GM12878 (cell line): Measurements from ENCODE around the gene ZDHHC22. TPM values are rescaled to one million over a fixed set of nuclear protein-coding genes. Genes with fewer than 3 reads are reported as not detected.

Experiments
- ATAC-seq: fragments of 200-7000 bp; cut with Tn5 transposase; 3 replicates; pipeline ENCODE4 v1.9.1; 2020; ENCODE audit warnings: mild to moderate bottlenecking, moderate library complexity
- BruUV-seq: library from RNA; stranded (reverse); fragments of 400-500 nt; replicated peaks from 2 replicates; lab custom pipeline; 2021; lab: Mats Ljungman, UMichigan
- CTCF ChIA-PET: fragments of 300-600 bp; sonication (Branson Sonifier 250); formaldehyde crosslinking; extraction: SDS; loops from one replicate; lab custom pipeline; 2021; ENCODE audit warnings: inconsistent platforms; lab: Yijun Ruan, JAX
- POLR2A ChIA-PET: fragments of 350-600 bp; formaldehyde crosslinking; extraction: SDS; loops from one replicate; lab custom pipeline; 2021; ENCODE audit warnings: inconsistent platforms; lab: Charles Lee
- RAD21 ChIA-PET: fragments of 300-600 bp; sonication (Branson Sonifier 250); formaldehyde crosslinking; loops from one replicate; lab custom pipeline; 2023; ENCODE audit warnings: antibody characterized with exemption; ENCODE audit not compliant: unreplicated experiment; lab: Charles Lee
- SMC1A ChIA-PET: fragments of 300-600 bp; sonication (Branson Sonifier 250); formaldehyde crosslinking; loops from one replicate; lab custom pipeline; 2023; ENCODE audit not compliant: unreplicated experiment, uncharacterized antibody; lab: Charles Lee
- DNase-seq: peaks from one replicate; pipeline ENCODE4 v3.0.0-alpha.2; 2011; ENCODE audit warnings: low read depth, low spot score
- FAIRE-seq: peaks from 3 replicates; lab custom pipeline; 2011; peaks lifted over from hg19 to GRCh38; lab: Jason Lieb, UNC
- H2AFZ ChIP-seq: 2 replicates; pipeline ENCODE4 v1.6.0; 2011; ENCODE audit warnings: low read depth, low read length, control low read depth; ENCODE audit not compliant: control insufficient read depth
- H3K27ac ChIP-seq: 2 replicates; pipeline ENCODE4 v1.5.1; 2011; ENCODE audit warnings: control low read depth; ENCODE audit not compliant: control insufficient read depth, insufficient read depth
- H3K27me3 ChIP-seq, 2 experiments: replicated peaks in 1 of 2; 2 replicates each; pipeline versions ENCODE4 v1.6.0 to v1.6.1; 2011; ENCODE audit warnings: low read length in 1 of 2; ENCODE audit not compliant: control insufficient read depth in 2 of 2, insufficient read depth in 2 of 2
- H3K36me3 ChIP-seq, 2 experiments: 2 replicates each; pipeline ENCODE4 v1.5.1; 2011; ENCODE audit warnings: low read length in 1 of 2; ENCODE audit not compliant: control insufficient read depth in 2 of 2, insufficient read depth in 2 of 2
- H3K4me1 ChIP-seq: 2 replicates; pipeline ENCODE4 v1.6.1; 2011; ENCODE audit warnings: mild to moderate bottlenecking, low read length, moderate library complexity, mixed read lengths; ENCODE audit not compliant: control insufficient read depth, insufficient read depth
- H3K4me2 ChIP-seq: 2 replicates; pipeline ENCODE4 v1.6.0; 2011; ENCODE audit warnings: control low read depth; ENCODE audit not compliant: control insufficient read depth, insufficient read depth
- H3K4me3 ChIP-seq: fragments of 200-600 bp; sonication (generic); 2 replicates; pipeline ENCODE4 v1.5.1; 2016
- H3K79me2 ChIP-seq: 2 replicates; pipeline ENCODE4 v1.6.0; 2011; ENCODE audit warnings: low read length; ENCODE audit not compliant: control insufficient read depth, insufficient read depth
- H3K9ac ChIP-seq: 2 replicates; pipeline ENCODE4 v1.8.0; 2011; ENCODE audit warnings: low read length, control low read depth, mixed read lengths; ENCODE audit not compliant: control insufficient read depth, insufficient read depth
- H3K9me3 ChIP-seq: replicated peaks from 3 replicates; pipeline ENCODE4 v1.5.1; 2011; ENCODE audit warnings: mild to moderate bottlenecking, low read length; ENCODE audit not compliant: control insufficient read depth, insufficient read depth
- H4K20me1 ChIP-seq: 2 replicates; pipeline ENCODE4 v1.6.0; 2011; ENCODE audit not compliant: control insufficient read depth, insufficient read depth
- ATF7 ChIP-seq: fragments of 450-650 bp; IDR thresholded peaks from 2 replicates; pipeline ENCODE4 v1.6.1; 2016; ENCODE audit warnings: low read depth, mild to moderate bottlenecking
- CREM ChIP-seq: IDR thresholded peaks from 2 replicates; pipeline ENCODE4 v1.6.1; 2014; ENCODE audit warnings: antibody characterized with exemption, low read depth
- EZH2 ChIP-seq: IDR thresholded peaks from 2 replicates; pipeline ENCODE4 v1.6.1; 2012; ENCODE audit warnings: low read depth, mild to moderate bottlenecking, control low read depth, inconsistent platforms, low read length, borderline replicate concordance; ENCODE audit not compliant: control insufficient read depth
- IKZF1 ChIP-seq: fragments of 450-650 bp; conservative IDR thresholded peaks from 2 replicates; pipeline ENCODE4 v1.6.1; 2017; ENCODE audit warnings: antibody characterized with exemption, mild to moderate bottlenecking
- JUNB ChIP-seq: IDR thresholded peaks from 2 replicates; pipeline ENCODE4 v1.6.1; 2016; ENCODE audit warnings: antibody characterized with exemption, mild to moderate bottlenecking
- MXI1 ChIP-seq: fragments of 150-350 bp; IDR thresholded peaks from 2 replicates; pipeline ENCODE4 v1.6.1; 2011; ENCODE audit warnings: low read depth, mild to moderate bottlenecking, inconsistent platforms, low read length, improper control_type of control experiment
- NFYB ChIP-seq: IDR thresholded peaks from 2 replicates; pipeline ENCODE4 v1.6.1; 2011; ENCODE audit warnings: low read depth, mild to moderate bottlenecking, low read length, improper control_type of control experiment, moderate library complexity; ENCODE audit not compliant: insufficient read depth
- NR2F1 ChIP-seq: fragments of 450-650 bp; conservative IDR thresholded peaks from 2 replicates; pipeline ENCODE4 v1.6.1; 2017; ENCODE audit warnings: mild to moderate bottlenecking
- PAX8 ChIP-seq: fragments of 450-650 bp; IDR thresholded peaks from 2 replicates; pipeline ENCODE4 v1.6.1; 2017; ENCODE audit warnings: mild to moderate bottlenecking, moderate library complexity
- POLR2A ChIP-seq: IDR thresholded peaks from 2 replicates; pipeline ENCODE4 v1.6.1; 2011; ENCODE audit warnings: low read depth, mild to moderate bottlenecking, low read length
- POLR2AphosphoS2 ChIP-seq: IDR thresholded peaks from 2 replicates; pipeline ENCODE4 v1.6.1; 2011; ENCODE audit warnings: low read depth, mild to moderate bottlenecking, low read length, improper control_type of control experiment, moderate library complexity
- POLR2AphosphoS5 ChIP-seq: IDR thresholded peaks from 2 replicates; pipeline ENCODE4 v1.6.1; 2011; ENCODE audit warnings: mild to moderate bottlenecking, low read length, inconsistent platforms
- RBBP5 ChIP-seq: fragments of 200-600 bp; sonication (generic); conservative IDR thresholded peaks from 2 replicates; pipeline ENCODE4 v1.6.1; 2016
- STAT3 ChIP-seq: IDR thresholded peaks from 2 replicates; pipeline ENCODE4 v1.6.1; 2011; ENCODE audit warnings: low read depth, low read length, improper control_type of control experiment
- TCF3 ChIP-seq: IDR thresholded peaks from 2 replicates; pipeline ENCODE4 v1.6.1; 2012; ENCODE audit warnings: low read depth, mild to moderate bottlenecking, low read length, borderline replicate concordance; ENCODE audit not compliant: insufficient read depth
- TCF7 ChIP-seq: IDR thresholded peaks from 2 replicates; pipeline ENCODE4 v1.6.1; 2014; ENCODE audit warnings: antibody characterized with exemption, borderline replicate concordance
- ZNF622 ChIP-seq: fragments of 450-650 bp; IDR thresholded peaks from 2 replicates; pipeline ENCODE4 v1.6.1; 2017; ENCODE audit warnings: mild to moderate bottlenecking, inconsistent platforms
- ZSCAN29 ChIP-seq: fragments of 450-650 bp; IDR thresholded peaks from 2 replicates; pipeline ENCODE4 v1.6.1; 2017; ENCODE audit warnings: mild to moderate bottlenecking, moderate library complexity
- WGBS: methylation state at CpG from one replicate; pipeline ENCODE4 v1.1.6; 2016; ENCODE audit warnings: low lambda C conversion rate; ENCODE audit not compliant: insufficient replicate concordance, insufficient coverage; ENCODE audit errors: missing lambda C conversion rate; 5-methylcytosine and 5-hydroxymethylcytosine counted together
- in situ Hi-C: fragments of 300-500 bp; cut with MboI; formaldehyde crosslinking; loops from 9 replicates; pipeline ENCODE4 v1.14.3; 2018; ENCODE audit warnings: mixed read lengths
- intact Hi-C: fragments of 100-400 bp; cut with micrococcal nuclease; formaldehyde crosslinking; loops from one replicate; pipeline ENCODE4 v1.14.2; 2022; ENCODE audit not compliant: unreplicated experiment
- polyA plus RNA-seq, 11 experiments: library from polyadenylated mRNA; depleted of rRNA in 4 of 11; unstranded in 6 of 11; stranded (reverse) in 5 of 11; fragments of >200 nt; fragmentation: Nextera tagmentation in 4 of 11; fragmentation: Illumina TruSeq in 1 of 11; extraction: Ambion mirVana in 4 of 11; extraction: Trizol in 1 of 11; gene quantifications; 1 replicate in 1 of 11; 2 replicates in 10 of 11; pipeline versions ENCODE4 v1.2.1 to v1.2.3, GENCODE V29; 2011 to 2016; ENCODE audit warnings: inconsistent platforms in 2 of 11, missing spikeins in 2 of 11, low read depth in 1 of 11
- total RNA-seq, 4 experiments: library from RNA; depleted of rRNA in 3 of 4; stranded (reverse); fragments of >200 nt in 3 of 4; fragmentation: Illumina TruSeq in 1 of 4; extraction: Trizol in 1 of 4; gene quantifications; 2 replicates each; pipeline versions ENCODE4 v1.2.1 to v1.2.3, GENCODE V29; 2013 to 2021
- TF ChIP-seq, protein P1 (sequence below): IDR thresholded peaks from 2 replicates; pipeline ENCODE4 v1.6.1; 2011; ENCODE audit warnings: borderline replicate concordance, low read depth, mild to moderate bottlenecking, moderate library complexity, low read length; ENCODE audit not compliant: insufficient read depth, poor library complexity, severe bottlenecking
- TF ChIP-seq, protein P2 (sequence below): fragments of 450-650 bp; formaldehyde crosslinking; IDR thresholded peaks from 2 replicates; pipeline ENCODE4 v1.4.0; 2020; ENCODE audit warnings: mild to moderate bottlenecking, moderate library complexity

Gene ZDHHC22
- total and polyA plus RNA-seq, 10 of the 15 experiments (the other 5 are each of a cell fraction or from before 2014, with no cell fraction given): 0.06 TPM; not detected in 9

DNA sequence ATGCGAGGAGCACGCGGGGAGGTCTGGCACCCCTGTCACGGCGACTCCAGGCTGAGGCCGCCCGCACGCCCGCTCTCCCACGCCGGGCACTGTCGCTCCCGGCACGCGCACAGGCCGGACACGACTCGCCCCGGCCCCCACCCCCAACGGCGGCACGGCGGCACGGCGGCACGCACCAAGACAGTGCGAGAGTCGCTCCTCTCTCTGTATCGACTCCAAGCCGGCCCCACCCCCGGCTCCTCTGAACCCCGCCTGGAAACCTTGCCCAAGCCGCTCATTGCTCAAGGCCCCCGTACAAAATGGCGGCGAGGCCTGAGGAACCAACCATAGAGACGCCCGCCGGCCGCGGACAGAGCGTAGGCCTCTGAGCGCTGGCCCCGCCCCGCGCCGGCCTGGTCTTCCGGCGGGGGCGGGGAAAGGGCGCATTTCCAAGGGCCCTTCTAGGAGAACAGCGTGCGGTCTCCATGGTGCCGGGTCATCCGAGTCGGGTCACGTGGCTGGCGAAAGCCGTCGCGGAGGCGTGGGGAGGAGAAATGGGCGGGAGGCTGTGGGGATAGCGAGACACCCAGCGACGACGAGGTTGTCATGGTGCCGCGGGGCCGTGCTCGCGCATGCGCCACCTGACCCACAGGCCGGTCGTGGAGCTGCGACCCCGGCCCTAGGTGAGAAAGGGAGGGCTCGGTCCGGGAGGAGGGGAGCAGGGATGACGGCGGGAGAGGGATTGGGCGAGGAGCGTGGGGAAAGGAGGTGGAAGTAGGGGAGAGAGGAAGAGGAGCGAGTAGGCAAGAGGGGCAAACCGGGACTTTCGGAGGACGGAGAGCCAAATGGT is 43.7 kb downstream of the ZDHHC22 start, which contains the start of gene CIPC:
TSS of gene CIPC (plus strand) at position 559 of the 829 bp plus-strand sequence. CDS start 7,451 bp downstream, outside the sequence.
- ChIA-PET CTCF (interaction anchor here (0.6 to 21.9 kb wide), 19 partner anchors 10 to 455 kb away, joined by 3 to 719 read pairs (median 4); partner anchors contain the start of genes SAMD15 and TMED8), POLR2A (interaction anchor here (0.9 to 6.9 kb wide), 5 partner anchors 10 to 24 kb away, joined by 3 to 68 read pairs (median 4); no protein-coding TSS in a partner anchor), RAD21 (interaction anchor here (0.7 to 13.8 kb wide), 28 partner anchors 12 to 386 kb away, joined by 3 to 199 read pairs (median 4); no protein-coding TSS in a partner anchor), SMC1A (interaction anchor here (0.8 to 21.4 kb wide), 15 partner anchors 9 to 222 kb away, joined by 3 to 428 read pairs (median 4); no protein-coding TSS in a partner anchor)
- Histone ChIP-seq H2AFZ (peak within 1 kb of the TSS; percentile 98), H3K79me2 (peaks cover 10% of the 10 kb centered on the region), H3K9ac (peak within 1 kb of the TSS; percentile 90), H3K27me3 (no peaks in the 10 kb centered on the region), H3K4me3 (peak within 1 kb of the TSS; percentile 83), H3K4me2 (peak within 1 kb of the TSS; percentile 87), H3K27ac (peak within 1 kb of the TSS; percentile 87), H4K20me1 (no peaks in the 10 kb centered on the region), H3K4me1 (peaks cover 17% of the 10 kb centered on the region), H3K36me3 (no peaks in the 10 kb centered on the region), H3K9me3 (no peaks in the 10 kb centered on the region; the same call in 2 of the 3 replicates)
- FAIRE-seq (peak; percentile 89), DNase-seq (peak; percentile 97), ATAC-seq (peak; percentile 90)
- in situ Hi-C loops: no loop called here
- intact Hi-C loops: loop anchor here (1.0 kb wide), 2 partner anchors 17 to 23 kb away; no protein-coding TSS in a partner anchor
- no TSS peak for BruUV-seq
- WGBS: 1% methylated on average over 82 of the region's 87 CpGs
- TF ChIP-seq ATF7: no peak
- no peak for TF ChIP-seq EZH2
- TF ChIP-seq IKZF1: peak; percentile 92
- peak; percentile 65 for TF ChIP-seq POLR2AphosphoS5
- TF ChIP-seq, protein P1, sequence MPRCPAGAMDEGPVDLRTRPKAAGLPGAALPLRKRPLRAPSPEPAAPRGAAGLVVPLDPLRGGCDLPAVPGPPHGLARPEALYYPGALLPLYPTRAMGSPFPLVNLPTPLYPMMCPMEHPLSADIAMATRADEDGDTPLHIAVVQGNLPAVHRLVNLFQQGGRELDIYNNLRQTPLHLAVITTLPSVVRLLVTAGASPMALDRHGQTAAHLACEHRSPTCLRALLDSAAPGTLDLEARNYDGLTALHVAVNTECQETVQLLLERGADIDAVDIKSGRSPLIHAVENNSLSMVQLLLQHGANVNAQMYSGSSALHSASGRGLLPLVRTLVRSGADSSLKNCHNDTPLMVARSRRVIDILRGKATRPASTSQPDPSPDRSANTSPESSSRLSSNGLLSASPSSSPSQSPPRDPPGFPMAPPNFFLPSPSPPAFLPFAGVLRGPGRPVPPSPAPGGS: peak; percentile 50
- TF ChIP-seq NFYB: 0 out of 2 replicates have a peak, but pooled peaks have one; percentile 25
- no peak for TF ChIP-seq TCF3
- TF ChIP-seq, protein P2, sequence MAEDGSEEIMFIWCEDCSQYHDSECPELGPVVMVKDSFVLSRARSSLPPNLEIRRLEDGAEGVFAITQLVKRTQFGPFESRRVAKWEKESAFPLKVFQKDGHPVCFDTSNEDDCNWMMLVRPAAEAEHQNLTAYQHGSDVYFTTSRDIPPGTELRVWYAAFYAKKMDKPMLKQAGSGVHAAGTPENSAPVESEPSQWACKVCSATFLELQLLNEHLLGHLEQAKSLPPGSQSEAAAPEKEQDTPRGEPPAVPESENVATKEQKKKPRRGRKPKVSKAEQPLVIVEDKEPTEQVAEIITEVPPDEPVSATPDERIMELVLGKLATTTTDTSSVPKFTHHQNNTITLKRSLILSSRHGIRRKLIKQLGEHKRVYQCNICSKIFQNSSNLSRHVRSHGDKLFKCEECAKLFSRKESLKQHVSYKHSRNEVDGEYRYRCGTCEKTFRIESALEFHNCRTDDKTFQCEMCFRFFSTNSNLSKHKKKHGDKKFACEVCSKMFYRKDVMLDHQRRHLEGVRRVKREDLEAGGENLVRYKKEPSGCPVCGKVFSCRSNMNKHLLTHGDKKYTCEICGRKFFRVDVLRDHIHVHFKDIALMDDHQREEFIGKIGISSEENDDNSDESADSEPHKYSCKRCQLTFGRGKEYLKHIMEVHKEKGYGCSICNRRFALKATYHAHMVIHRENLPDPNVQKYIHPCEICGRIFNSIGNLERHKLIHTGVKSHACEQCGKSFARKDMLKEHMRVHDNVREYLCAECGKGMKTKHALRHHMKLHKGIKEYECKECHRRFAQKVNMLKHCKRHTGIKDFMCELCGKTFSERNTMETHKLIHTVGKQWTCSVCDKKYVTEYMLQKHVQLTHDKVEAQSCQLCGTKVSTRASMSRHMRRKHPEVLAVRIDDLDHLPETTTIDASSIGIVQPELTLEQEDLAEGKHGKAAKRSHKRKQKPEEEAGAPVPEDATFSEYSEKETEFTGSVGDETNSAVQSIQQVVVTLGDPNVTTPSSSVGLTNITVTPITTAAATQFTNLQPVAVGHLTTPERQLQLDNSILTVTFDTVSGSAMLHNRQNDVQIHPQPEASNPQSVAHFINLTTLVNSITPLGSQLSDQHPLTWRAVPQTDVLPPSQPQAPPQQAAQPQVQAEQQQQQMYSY (CRISPR knock-in tag): no peak
- no peak for TF ChIP-seq PAX8
- TF ChIP-seq POLR2AphosphoS2: peak; percentile 72; the same call in 1 of the 2 replicates
- no peak for TF ChIP-seq TCF7
- no peak for TF ChIP-seq STAT3
- TF ChIP-seq RBBP5: no peak
- TF ChIP-seq CREM: peak; percentile 83
- TF ChIP-seq POLR2A: peak; percentile 86
- TF ChIP-seq NR2F1: peak; percentile 76
- peak; percentile 92 for TF ChIP-seq MXI1
- no peak for TF ChIP-seq ZSCAN29
- no peak for TF ChIP-seq JUNB
- TF ChIP-seq ZNF622: no peak
